Fibroblast of villous mesenchyme (primary cell): Measurements from ENCODE around the gene S1PR3. TPM values are rescaled to one million over a fixed set of nuclear protein-coding genes. Genes with fewer than 3 reads are reported as not detected.

Experiments used
- DNase-seq: peaks from one replicate; pipeline ENCODE4 v3.0.0-alpha.2; 2010; ENCODE audit warnings: low read depth
- H3K4me3 ChIP-seq: 2 replicates; pipeline ENCODE4 v1.5.1; 2011; ENCODE audit warnings: low read depth, mild to moderate bottlenecking, low read length
- CTCF ChIP-seq: IDR thresholded peaks from 2 replicates; pipeline ENCODE4 v1.5.1; 2012; ENCODE audit warnings: low read depth, mild to moderate bottlenecking, low read length; ENCODE audit not compliant: insufficient read depth
- total RNA-seq: library from RNA; depleted of rRNA; stranded (reverse); fragments of >200 nt; gene quantifications from 2 replicates; pipeline ENCODE4 v1.2.3, GENCODE V29; 2012

Gene S1PR3
- total RNA-seq, 1 donor, result 279 TPM

DNA sequence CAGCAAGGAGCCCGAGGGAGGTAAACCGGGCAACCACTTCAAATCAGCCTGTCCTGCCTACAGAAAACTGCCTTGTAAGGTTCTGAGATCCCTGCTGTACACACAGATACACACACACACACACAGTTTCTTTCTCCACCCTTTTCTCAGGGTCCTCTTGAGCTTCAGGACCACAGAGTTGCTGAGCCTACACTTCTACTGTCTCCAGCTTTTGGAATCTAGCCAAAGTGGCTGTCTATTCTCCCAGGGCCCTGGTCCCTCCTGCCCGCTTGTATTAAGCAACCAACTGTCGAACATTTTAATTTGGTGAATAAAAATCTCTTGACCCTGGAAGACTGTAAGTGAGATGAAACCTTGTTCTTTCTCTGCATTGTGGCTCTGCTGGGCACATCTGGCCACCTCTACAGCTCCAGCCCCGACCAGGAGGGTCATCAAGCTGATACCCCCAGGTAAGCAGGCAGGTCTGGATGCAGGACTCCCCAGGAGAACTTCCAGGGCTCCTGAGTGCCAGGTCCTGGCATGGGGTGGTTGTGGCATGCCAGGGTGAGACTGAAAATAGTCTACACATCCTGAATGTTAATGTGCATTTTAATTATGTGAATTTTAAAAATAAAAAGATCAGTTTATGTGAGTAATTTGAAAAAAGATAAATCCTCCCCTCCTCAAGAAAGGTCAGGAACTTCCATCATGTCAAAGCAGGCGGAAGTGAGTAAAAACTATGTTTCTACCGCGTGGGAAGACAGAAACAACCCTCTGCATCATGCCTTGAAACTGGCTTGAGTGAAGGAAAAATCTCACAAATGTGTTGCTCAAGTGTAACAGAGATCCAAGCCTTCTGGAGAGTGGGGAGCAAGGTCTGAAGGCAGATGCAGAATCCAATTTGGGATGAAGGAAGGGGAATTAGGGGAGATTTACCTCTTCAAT is 15.0 kb upstream of the S1PR3 start:
- TF ChIP-seq CTCF, result no peak
- no peak for DNase-seq
- H3K4me3 ChIP-seq, result no peak overlapping the region

GRCh38 chr9:88976890-88977257 is 14.4 kb upstream of the S1PR3 start:
- no peak for DNase-seq
- H3K4me3 ChIP-seq, result no peak overlapping the region
- no peak for TF ChIP-seq CTCF

DNA sequence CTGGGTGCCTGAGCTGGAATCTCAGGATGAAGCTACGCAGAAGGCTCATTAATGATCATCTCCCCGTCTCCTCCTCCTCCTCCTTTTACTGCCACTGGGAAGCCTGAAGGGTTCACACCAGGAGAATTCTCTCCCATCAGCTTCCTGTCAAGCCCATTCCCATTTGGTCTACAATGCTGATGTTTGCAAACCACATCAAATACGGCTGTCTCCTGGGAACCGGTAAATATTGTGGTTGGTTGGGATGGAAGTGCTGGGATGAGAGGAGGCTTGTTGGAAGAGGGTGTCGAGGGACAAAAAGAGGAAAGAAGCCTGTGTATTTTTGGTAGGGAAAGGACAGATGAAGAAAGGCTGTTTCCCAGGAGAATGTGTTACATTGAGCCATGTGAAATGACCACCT is 13.2 kb upstream of the S1PR3 start:
- DNase-seq, result no peak
- no peak for TF ChIP-seq CTCF
- H3K4me3 ChIP-seq, result no peak overlapping the region

DNA sequence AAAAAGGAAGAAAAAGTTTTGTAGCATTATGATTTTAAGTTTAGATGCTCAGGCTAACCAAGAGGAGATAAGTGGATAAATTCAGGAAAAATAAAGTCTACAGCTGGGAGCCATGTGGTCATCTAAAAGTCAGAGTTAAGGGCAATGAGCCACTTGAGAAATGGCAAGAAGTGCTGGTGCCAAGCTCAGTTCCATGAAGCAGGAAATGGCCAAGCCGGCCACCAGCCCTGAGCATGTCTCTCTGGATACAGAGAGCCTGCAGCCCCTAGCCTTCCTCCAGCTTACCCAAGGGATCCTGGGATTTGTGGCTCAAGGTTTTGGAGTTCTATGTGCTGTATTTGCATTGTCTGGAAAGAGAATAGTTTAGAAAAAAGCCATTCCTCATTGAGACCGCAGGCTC is 12.2 kb upstream of the S1PR3 start:
- TF ChIP-seq CTCF, result no peak
- H3K4me3 ChIP-seq, result no peak overlapping the region
- no peak for DNase-seq

- no peak for TF ChIP-seq CTCF
These were observed 11.5 kb upstream of the S1PR3 start for GRCh38 chr9:88979791-88980190.

GRCh38 chr9:88980740-88981203 is 10.5 kb upstream of the S1PR3 start:
- DNase-seq, result no peak

More at GRCh38 chr9:88979791-88980190, 11.5 kb upstream of the S1PR3 start:
- DNase-seq, result no peak
- no peak overlapping the region for H3K4me3 ChIP-seq

More at GRCh38 chr9:88980740-88981203, 10.5 kb upstream of the S1PR3 start:
- no peak overlapping the region for H3K4me3 ChIP-seq
- TF ChIP-seq CTCF, result no peak
